ENCODE data around the gene LOXL3. TPM values are rescaled to one million over a fixed set of nuclear protein-coding genes. Genes with fewer than 3 reads are reported as not detected.

LOXL3 gene
- total RNA-seq, 2 experiments from 2014 or later: 0.21 to 0.98 TPM

- TF ChIP-seq EZH2phosphoT487 (IDR thresholded peaks at IDR 0.05; ENCODE audit: borderline replicate concordance, low read depth, low read length): no peak
- no peak for TF ChIP-seq CTCF (conservative IDR thresholded peaks at IDR 0.05; ENCODE audit: low read length)
- no TSS peak for BruUV-seq (replicated peaks)
- intact Hi-C loops (cut with micrococcal nuclease; ENCODE audit: unreplicated experiment): no loop called here
- no peaks in the 10 kb centered on the region for H4K20me1 ChIP-seq (ENCODE audit: insufficient read depth, low read length)
- H3K36me3 ChIP-seq (ENCODE audit: insufficient read depth, low read length): no peaks in the 10 kb centered on the region
- H3K79me2 ChIP-seq (ENCODE audit: insufficient read depth, low read depth, low read length): no peaks in the 10 kb centered on the region
- H3K4me2 ChIP-seq (ENCODE audit: low read length): no peak overlapping the region
- H3K4me3 ChIP-seq (ENCODE audit: low read depth, low read length, poor library complexity, severe bottlenecking): no peak overlapping the region
- ChIA-PET POLR2A (interaction anchor here (1.0 to 1.6 kb wide), 4 partner anchors 8 to 17 kb away, joined by 3 to 4 read pairs (median 4); no protein-coding TSS in a partner anchor), CTCF (ENCODE audit: unreplicated experiment) (interaction anchor here (1.1 kb wide), 1 partner anchor 52 kb away, joined by 3 read pairs; no protein-coding TSS in a partner anchor)
- H3K9me3 ChIP-seq (ENCODE audit: low read length): no peaks in the 10 kb centered on the region
- no peak for DNase-seq (ENCODE audit: low spot score)
- H3K27ac ChIP-seq (ENCODE audit: low read depth, low read length, poor library complexity, severe bottlenecking): no peak overlapping the region
- peaks cover 6% of the 10 kb centered on the region for H3K4me1 ChIP-seq (ENCODE audit: insufficient read depth, low read length, poor library complexity, severe bottlenecking)
- no peaks in the 10 kb centered on the region for H3K9me2 ChIP-seq (ENCODE audit: insufficient read depth, low read length)
- H2AFZ ChIP-seq (ENCODE audit: low read length): no peak overlapping the region
Measured at GRCh38 chr2:74584088-74584645, 30.4 kb upstream of the LOXL3 start.

- no peaks in the 10 kb centered on the region for H3K79me2 ChIP-seq (ENCODE audit: insufficient read depth, low read depth, low read length)
- no peaks in the 10 kb centered on the region for H3K9me2 ChIP-seq (ENCODE audit: insufficient read depth, low read length)
- POLR2A ChIA-PET: interaction anchor here (1.0 to 1.2 kb wide), 4 partner anchors 9 to 17 kb away, joined by 3 to 4 read pairs (median 3); no protein-coding TSS in a partner anchor
- H3K36me3 ChIP-seq (ENCODE audit: insufficient read depth, low read length): no peaks in the 10 kb centered on the region
- CTCF ChIA-PET (ENCODE audit: unreplicated experiment): no interaction called here
- H3K4me2 ChIP-seq (ENCODE audit: low read length): no peak overlapping the region
- H2AFZ ChIP-seq (ENCODE audit: low read length): no peak overlapping the region
- TF ChIP-seq EZH2phosphoT487 (IDR thresholded peaks at IDR 0.05; ENCODE audit: borderline replicate concordance, low read depth, low read length): no peak
- TF ChIP-seq CTCF (conservative IDR thresholded peaks at IDR 0.05; ENCODE audit: low read length): no peak
- no peak for DNase-seq (ENCODE audit: low spot score)
- no TSS peak for BruUV-seq (replicated peaks)
- no peaks in the 10 kb centered on the region for H3K9me3 ChIP-seq (ENCODE audit: low read length)
- H3K27ac ChIP-seq (ENCODE audit: low read depth, low read length, poor library complexity, severe bottlenecking): no peak overlapping the region
- intact Hi-C loops (cut with micrococcal nuclease; ENCODE audit: unreplicated experiment): no loop called here
- no peaks in the 10 kb centered on the region for H4K20me1 ChIP-seq (ENCODE audit: insufficient read depth, low read length)
- peaks cover 6% of the 10 kb centered on the region for H3K4me1 ChIP-seq (ENCODE audit: insufficient read depth, low read length, poor library complexity, severe bottlenecking)
- no peak overlapping the region for H3K4me3 ChIP-seq (ENCODE audit: low read depth, low read length, poor library complexity, severe bottlenecking)
Measured at GRCh38 chr2:74583504-74583903, 29.8 kb upstream of the LOXL3 start.

- H3K4me3 ChIP-seq (ENCODE audit: low read depth, low read length, poor library complexity, severe bottlenecking): no peak overlapping the region
- no peaks in the 10 kb centered on the region for H3K79me2 ChIP-seq (ENCODE audit: insufficient read depth, low read depth, low read length)
- no peaks in the 10 kb centered on the region for H3K9me3 ChIP-seq (ENCODE audit: low read length)
- no peak overlapping the region for H3K27ac ChIP-seq (ENCODE audit: low read depth, low read length, poor library complexity, severe bottlenecking)
- intact Hi-C loops (cut with micrococcal nuclease; ENCODE audit: unreplicated experiment): no loop called here
- H2AFZ ChIP-seq (ENCODE audit: low read length): no peak overlapping the region; the same call in 1 of the 2 replicates
- no peaks in the 10 kb centered on the region for H4K20me1 ChIP-seq (ENCODE audit: insufficient read depth, low read length)
- no peak overlapping the region for H3K4me2 ChIP-seq (ENCODE audit: low read length)
- ChIA-PET POLR2A (interaction anchor here (1.2 kb wide), 1 partner anchor 51 kb away, joined by 6 read pairs; no protein-coding TSS in a partner anchor), CTCF (ENCODE audit: unreplicated experiment) (no interaction called here)
- DNase-seq (ENCODE audit: low spot score): no peak
- BruUV-seq (replicated peaks): no TSS peak
- H3K4me1 ChIP-seq (ENCODE audit: insufficient read depth, low read length, poor library complexity, severe bottlenecking): peaks cover 12% of the 10 kb centered on the region
- no peak for TF ChIP-seq CTCF (conservative IDR thresholded peaks at IDR 0.05; ENCODE audit: low read length)
- TF ChIP-seq EZH2phosphoT487 (IDR thresholded peaks at IDR 0.05; ENCODE audit: borderline replicate concordance, low read depth, low read length): no peak
- no peaks in the 10 kb centered on the region for H3K9me2 ChIP-seq (ENCODE audit: insufficient read depth, low read length)
- no peaks in the 10 kb centered on the region for H3K36me3 ChIP-seq (ENCODE audit: insufficient read depth, low read length)
Measured at GRCh38 chr2:74582184-74582583, 28.4 kb upstream of the LOXL3 start.
